GM12878 (cell line): Measurements from ENCODE around the gene GPSM1. TPM values are rescaled to one million over a fixed set of nuclear protein-coding genes. Genes with fewer than 3 reads are reported as not detected.

Experiments used
- ATAC-seq: fragments of 200-7000 bp; cut with Tn5 transposase; 3 replicates; pipeline ENCODE4 v1.9.1; 2020; ENCODE audit warnings: mild to moderate bottlenecking, moderate library complexity
- BruUV-seq: library from RNA; stranded (reverse); fragments of 400-500 nt; replicated peaks from 2 replicates; lab custom pipeline; 2021; lab: Mats Ljungman, UMichigan
- CTCF ChIA-PET: fragments of 300-600 bp; sonication (Branson Sonifier 250); formaldehyde crosslinking; extraction: SDS; loops from one replicate; lab custom pipeline; 2021; ENCODE audit warnings: inconsistent platforms; lab: Yijun Ruan, JAX
- POLR2A ChIA-PET: fragments of 350-600 bp; formaldehyde crosslinking; extraction: SDS; loops from one replicate; lab custom pipeline; 2021; ENCODE audit warnings: inconsistent platforms; lab: Charles Lee
- RAD21 ChIA-PET: fragments of 300-600 bp; sonication (Branson Sonifier 250); formaldehyde crosslinking; loops from one replicate; lab custom pipeline; 2023; ENCODE audit warnings: antibody characterized with exemption; ENCODE audit not compliant: unreplicated experiment; lab: Charles Lee
- SMC1A ChIA-PET: fragments of 300-600 bp; sonication (Branson Sonifier 250); formaldehyde crosslinking; loops from one replicate; lab custom pipeline; 2023; ENCODE audit not compliant: unreplicated experiment, uncharacterized antibody; lab: Charles Lee
- DNase-seq: peaks from one replicate; pipeline ENCODE4 v3.0.0-alpha.2; 2011; ENCODE audit warnings: low read depth, low spot score
- FAIRE-seq: peaks from 3 replicates; lab custom pipeline; 2011; peaks lifted over from hg19 to GRCh38; lab: Jason Lieb, UNC
- H2AFZ ChIP-seq: 2 replicates; pipeline ENCODE4 v1.6.0; 2011; ENCODE audit warnings: low read depth, low read length, control low read depth; ENCODE audit not compliant: control insufficient read depth
- H3K27ac ChIP-seq: 2 replicates; pipeline ENCODE4 v1.5.1; 2011; ENCODE audit warnings: control low read depth; ENCODE audit not compliant: control insufficient read depth, insufficient read depth
- H3K27me3 ChIP-seq, 2 experiments: replicated peaks in 1 of 2; 2 replicates each; pipeline versions ENCODE4 v1.6.0 to v1.6.1; 2011; ENCODE audit warnings: low read length in 1 of 2; ENCODE audit not compliant: control insufficient read depth in 2 of 2, insufficient read depth in 2 of 2
- H3K36me3 ChIP-seq, 2 experiments: 2 replicates each; pipeline ENCODE4 v1.5.1; 2011; ENCODE audit warnings: low read length in 1 of 2; ENCODE audit not compliant: control insufficient read depth in 2 of 2, insufficient read depth in 2 of 2
- H3K4me1 ChIP-seq: 2 replicates; pipeline ENCODE4 v1.6.1; 2011; ENCODE audit warnings: mild to moderate bottlenecking, low read length, moderate library complexity, mixed read lengths; ENCODE audit not compliant: control insufficient read depth, insufficient read depth
- H3K4me2 ChIP-seq: 2 replicates; pipeline ENCODE4 v1.6.0; 2011; ENCODE audit warnings: control low read depth; ENCODE audit not compliant: control insufficient read depth, insufficient read depth
- H3K4me3 ChIP-seq: fragments of 200-600 bp; sonication (generic); 2 replicates; pipeline ENCODE4 v1.5.1; 2016
- H3K79me2 ChIP-seq: 2 replicates; pipeline ENCODE4 v1.6.0; 2011; ENCODE audit warnings: low read length; ENCODE audit not compliant: control insufficient read depth, insufficient read depth
- H3K9ac ChIP-seq: 2 replicates; pipeline ENCODE4 v1.8.0; 2011; ENCODE audit warnings: low read length, control low read depth, mixed read lengths; ENCODE audit not compliant: control insufficient read depth, insufficient read depth
- H3K9me3 ChIP-seq: replicated peaks from 3 replicates; pipeline ENCODE4 v1.5.1; 2011; ENCODE audit warnings: mild to moderate bottlenecking, low read length; ENCODE audit not compliant: control insufficient read depth, insufficient read depth
- H4K20me1 ChIP-seq: 2 replicates; pipeline ENCODE4 v1.6.0; 2011; ENCODE audit not compliant: control insufficient read depth, insufficient read depth
- BCL3 ChIP-seq: IDR thresholded peaks from 2 replicates; pipeline ENCODE4 v1.6.1; 2011; ENCODE audit warnings: borderline replicate concordance, low read depth, mild to moderate bottlenecking, moderate library complexity, low read length; ENCODE audit not compliant: insufficient read depth, poor library complexity, severe bottlenecking
- E2F4 ChIP-seq: IDR thresholded peaks from 2 replicates; pipeline ENCODE4 v1.6.1; 2012; ENCODE audit warnings: low read depth, low read length, improper control_type of control experiment
- PBX3 ChIP-seq: IDR thresholded peaks from 2 replicates; pipeline ENCODE4 v1.6.1; 2011; ENCODE audit warnings: mild to moderate bottlenecking, low read depth, low read length, moderate library complexity; ENCODE audit not compliant: insufficient replicate concordance
- SUPT20H ChIP-seq: IDR thresholded peaks from 2 replicates; pipeline ENCODE4 v1.6.1; 2011; ENCODE audit warnings: low read depth, mild to moderate bottlenecking, low read length, moderate library complexity, borderline replicate concordance; ENCODE audit not compliant: control insufficient read depth
- ZNF207 ChIP-seq: fragments of 450-650 bp; IDR thresholded peaks from 2 replicates; pipeline ENCODE4 v1.6.1; 2014; ENCODE audit warnings: antibody characterized with exemption, mild to moderate bottlenecking, borderline replicate concordance
- WGBS: methylation state at CpG from one replicate; pipeline ENCODE4 v1.1.6; 2016; ENCODE audit warnings: low lambda C conversion rate; ENCODE audit not compliant: insufficient replicate concordance, insufficient coverage; ENCODE audit errors: missing lambda C conversion rate; 5-methylcytosine and 5-hydroxymethylcytosine counted together
- in situ Hi-C: fragments of 300-500 bp; cut with MboI; formaldehyde crosslinking; loops from 9 replicates; pipeline ENCODE4 v1.14.3; 2018; ENCODE audit warnings: mixed read lengths
- intact Hi-C: fragments of 100-400 bp; cut with micrococcal nuclease; formaldehyde crosslinking; loops from one replicate; pipeline ENCODE4 v1.14.2; 2022; ENCODE audit not compliant: unreplicated experiment
- polyA plus RNA-seq, 11 experiments: library from polyadenylated mRNA; depleted of rRNA in 4 of 11; unstranded in 6 of 11; stranded (reverse) in 5 of 11; fragments of >200 nt; fragmentation: Nextera tagmentation in 4 of 11; fragmentation: Illumina TruSeq in 1 of 11; extraction: Ambion mirVana in 4 of 11; extraction: Trizol in 1 of 11; gene quantifications; 1 replicate in 1 of 11; 2 replicates in 10 of 11; pipeline versions ENCODE4 v1.2.1 to v1.2.3, GENCODE V29; 2011 to 2016; ENCODE audit warnings: inconsistent platforms in 2 of 11, missing spikeins in 2 of 11, low read depth in 1 of 11
- total RNA-seq, 4 experiments: library from RNA; depleted of rRNA in 3 of 4; stranded (reverse); fragments of >200 nt in 3 of 4; fragmentation: Illumina TruSeq in 1 of 4; extraction: Trizol in 1 of 4; gene quantifications; 2 replicates each; pipeline versions ENCODE4 v1.2.1 to v1.2.3, GENCODE V29; 2013 to 2021

Gene GPSM1
- total and polyA plus RNA-seq, 10 of the 15 experiments (the other 5 are each of a cell fraction or from before 2014, with no cell fraction given): 0.04 to 0.10 (median 0.10) TPM; not detected in 7

- Histone ChIP-seq H3K27me3 (no peaks in the 10 kb centered on the region), H3K4me2 (no peak overlapping the region), H2AFZ (no peak overlapping the region), H3K4me3 (no peak overlapping the region), H3K79me2 (no peaks in the 10 kb centered on the region), H3K36me3 (no peaks in the 10 kb centered on the region), H3K9me3 (no peaks in the 10 kb centered on the region; the same call in 2 of the 3 replicates), H3K9ac (no peak overlapping the region), H3K27ac (no peak overlapping the region), H4K20me1 (no peaks in the 10 kb centered on the region), H3K4me1 (no peaks in the 10 kb centered on the region)
- CTCF ChIA-PET: no interaction called here
- WGBS: 47% methylated on average over 14 of the region's 14 CpGs
- in situ Hi-C loops: no loop called here
- intact Hi-C loops: no loop called here
- POLR2A ChIA-PET: no interaction called here
- SMC1A ChIA-PET: no interaction called here
- no TSS peak for BruUV-seq
- ATAC-seq (no peak), DNase-seq (no peak), FAIRE-seq (no peak)
- RAD21 ChIA-PET: no interaction called here
- peak; percentile 50 for TF ChIP-seq PBX3
- no peak for TF ChIP-seq SUPT20H
- peak; percentile 85 for TF ChIP-seq BCL3
- no peak for TF ChIP-seq E2F4
- TF ChIP-seq ZNF207: no peak
These were observed 33.8 kb upstream of the GPSM1 start for GRCh38 chr9:136293476-136294077.
